HL-60 (cell line): ENCODE data around the gene CBY1.
A peak's percentile ranks its signal among the peaks of the same experiment; 100 is the strongest.

Experiments
- DNase-seq, 2 experiments: peaks; one replicate each; pipeline ENCODE4 v3.0.0-alpha.2; 2010 to 2020; ENCODE audit warnings: low read depth in 1 of 2, low spot score in 1 of 2
- H3K27ac ChIP-seq: fragments of 250-450 bp; sonication (Bioruptor Pico); replicated peaks from 2 replicates; pipeline ENCODE4 v1.5.1; 2020; ENCODE audit warnings: mild to moderate bottlenecking, moderate library complexity
- H3K27me3 ChIP-seq: fragments of 250-450 bp; sonication (Bioruptor Pico); 2 replicates; pipeline ENCODE4 v1.5.1; 2021; ENCODE audit warnings: mild to moderate bottlenecking, moderate library complexity; ENCODE audit not compliant: insufficient read depth, poor library complexity, severe bottlenecking
- H3K4me3 ChIP-seq: replicated peaks from 2 replicates; pipeline ENCODE4 v1.5.1; 2011; ENCODE audit warnings: mild to moderate bottlenecking, control low read depth, low read length; ENCODE audit not compliant: insufficient read depth
- GABPA ChIP-seq: IDR thresholded peaks from 2 replicates; pipeline ENCODE4 v1.6.1; 2012; ENCODE audit warnings: low read depth
- POLR2AphosphoS5 ChIP-seq: IDR thresholded peaks from 2 replicates; pipeline ENCODE4 v1.6.1; 2012; ENCODE audit warnings: low read depth
- REST ChIP-seq: IDR thresholded peaks from 2 replicates; pipeline ENCODE4 v1.6.1; 2012; ENCODE audit warnings: low read depth; ENCODE audit not compliant: insufficient replicate concordance
- SPI1 ChIP-seq: IDR thresholded peaks from 2 replicates; pipeline ENCODE4 v1.6.1; 2012; ENCODE audit warnings: low read depth, mild to moderate bottlenecking, borderline replicate concordance
- TF ChIP-seq, protein P1 (sequence below): IDR thresholded peaks from one replicate; pipeline ENCODE4 v1.5.1; 2011; ENCODE audit warnings: low read length, control low read depth, inconsistent platforms; ENCODE audit not compliant: insufficient read depth

The CBY1 gene

DNA sequence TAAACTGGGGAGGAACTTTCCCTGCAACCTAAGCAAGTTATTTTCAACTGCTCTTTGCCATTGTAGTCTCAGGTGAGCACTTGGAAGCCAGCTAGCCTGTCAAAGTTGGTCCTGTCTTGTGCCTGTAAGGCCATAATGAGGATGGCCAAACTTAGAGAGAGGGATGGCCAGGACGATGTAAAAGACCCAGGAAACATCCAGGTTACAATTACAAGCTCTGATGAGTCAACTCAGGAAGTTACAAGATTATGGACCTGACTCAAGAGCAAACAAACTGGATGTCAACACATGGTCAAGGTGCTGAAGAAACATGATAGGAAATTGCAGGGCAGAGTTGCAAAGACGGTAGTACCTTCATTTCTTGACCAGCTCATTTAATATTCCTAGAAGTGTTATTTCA is 50.9 kb downstream of the CBY1 start:
- TF ChIP-seq, protein P1, sequence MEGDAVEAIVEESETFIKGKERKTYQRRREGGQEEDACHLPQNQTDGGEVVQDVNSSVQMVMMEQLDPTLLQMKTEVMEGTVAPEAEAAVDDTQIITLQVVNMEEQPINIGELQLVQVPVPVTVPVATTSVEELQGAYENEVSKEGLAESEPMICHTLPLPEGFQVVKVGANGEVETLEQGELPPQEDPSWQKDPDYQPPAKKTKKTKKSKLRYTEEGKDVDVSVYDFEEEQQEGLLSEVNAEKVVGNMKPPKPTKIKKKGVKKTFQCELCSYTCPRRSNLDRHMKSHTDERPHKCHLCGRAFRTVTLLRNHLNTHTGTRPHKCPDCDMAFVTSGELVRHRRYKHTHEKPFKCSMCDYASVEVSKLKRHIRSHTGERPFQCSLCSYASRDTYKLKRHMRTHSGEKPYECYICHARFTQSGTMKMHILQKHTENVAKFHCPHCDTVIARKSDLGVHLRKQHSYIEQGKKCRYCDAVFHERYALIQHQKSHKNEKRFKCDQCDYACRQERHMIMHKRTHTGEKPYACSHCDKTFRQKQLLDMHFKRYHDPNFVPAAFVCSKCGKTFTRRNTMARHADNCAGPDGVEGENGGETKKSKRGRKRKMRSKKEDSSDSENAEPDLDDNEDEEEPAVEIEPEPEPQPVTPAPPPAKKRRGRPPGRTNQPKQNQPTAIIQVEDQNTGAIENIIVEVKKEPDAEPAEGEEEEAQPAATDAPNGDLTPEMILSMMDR: no peak
- TF ChIP-seq REST: no peak
- TF ChIP-seq SPI1: no peak
- TF ChIP-seq POLR2AphosphoS5: 0 out of 2 replicates have a peak, but pooled peaks have one; percentile 28
- peak in 1 of 2 experiments; percentile 66 for DNase-seq
- Histone ChIP-seq H3K27me3 (no peaks in the 10 kb centered on the region), H3K4me3 (peak overlapping the region; percentile 88), H3K27ac (peak overlapping the region; percentile 88)

- H3K27ac ChIP-seq: peak overlapping the region; percentile 17; the same call in 1 of the 2 replicates
- no peak for DNase-seq
- TF ChIP-seq REST: no peak
- no peak for TF ChIP-seq SPI1
- TF ChIP-seq, protein P1: no peak
- no peak for TF ChIP-seq POLR2AphosphoS5
- TF ChIP-seq GABPA: no peak
- no peak overlapping the region for H3K4me3 ChIP-seq
- H3K27me3 ChIP-seq: no peaks in the 10 kb centered on the region
These were observed 51.5 kb downstream of the CBY1 start for GRCh38 chr22:38707984-38708383.

GRCh38 chr22:38709306-38709705 is 52.9 kb downstream of the CBY1 start:
- no peak for DNase-seq
- Histone ChIP-seq H3K4me3 (no peak overlapping the region), H3K27ac (no peak overlapping the region), H3K27me3 (no peaks in the 10 kb centered on the region)
- no peak for TF ChIP-seq POLR2AphosphoS5
- TF ChIP-seq SPI1: peak; percentile 11; the same call in 1 of the 2 replicates

DNA sequence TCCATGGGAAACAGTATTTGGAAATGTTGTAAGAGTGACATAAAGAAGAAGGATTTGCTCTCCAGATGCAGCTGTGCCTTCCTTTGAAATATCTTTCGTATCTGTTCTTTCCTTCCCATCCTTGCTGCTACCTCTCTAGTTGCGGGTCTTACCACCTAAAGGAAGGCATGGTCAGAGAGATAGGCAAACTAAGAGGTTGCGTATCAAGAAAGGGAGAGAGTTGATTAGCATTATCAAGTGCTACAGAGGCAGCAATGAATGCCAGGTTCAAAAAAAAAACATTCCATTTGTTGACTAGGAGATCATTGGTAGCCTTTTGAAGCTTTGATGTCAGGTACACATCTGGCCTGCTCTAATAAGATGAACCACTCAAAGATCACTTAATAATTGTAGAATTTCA is 53.9 kb downstream of the CBY1 start:
- no peak for DNase-seq
- H3K4me3 ChIP-seq: no peak overlapping the region
- H3K27ac ChIP-seq: no peak overlapping the region

More for the DNA sequence above, 53.9 kb downstream of the CBY1 start:
- H3K27me3 ChIP-seq: no peaks in the 10 kb centered on the region
- TF ChIP-seq, protein P1: no peak
- TF ChIP-seq POLR2AphosphoS5: no peak
- TF ChIP-seq REST: no peak
- no peak for TF ChIP-seq GABPA
- TF ChIP-seq SPI1: no peak
